Mucosa of descending colon (tissue), 3 donors: Measurements from ENCODE around the gene LYST. TPM values are rescaled to one million over a fixed set of nuclear protein-coding genes. Genes with fewer than 3 reads are reported as not detected.

ENCODE experiments used
- ATAC-seq: fragments of 200-7000 bp; cut with Tn5 transposase; one replicate; pipeline ENCODE4 v1.9.1; 2020; ENCODE audit warnings: mild to moderate bottlenecking, moderate library complexity
- DNase-seq, 3 donors: peaks; one replicate each; pipeline ENCODE4 v3.0.0-alpha.2; 2020
- H3K36me3 ChIP-seq: fragments of 200-600 bp; one replicate; pipeline ENCODE4 v1.8.0; 2021; ENCODE audit warnings: low read depth, mild to moderate bottlenecking
- H3K4me1 ChIP-seq: fragments of 200-600 bp; one replicate; pipeline ENCODE4 v1.8.0; 2021; ENCODE audit warnings: low read depth, mild to moderate bottlenecking
- H3K4me3 ChIP-seq: fragments of 200-600 bp; one replicate; pipeline ENCODE4 v1.8.0; 2021; ENCODE audit warnings: mild to moderate bottlenecking
- H3K9me3 ChIP-seq: fragments of 200-600 bp; one replicate; pipeline ENCODE4 v1.8.0; 2021; ENCODE audit warnings: mild to moderate bottlenecking
- CTCF ChIP-seq: fragments of 200-600 bp; IDR thresholded peaks from one replicate; pipeline ENCODE4 v1.8.0; 2022; ENCODE audit warnings: antibody characterized with exemption, mild to moderate bottlenecking
- intact Hi-C, 2 donors: fragments of 100-400 bp; cut with DNase I in 1 of 2; cut with micrococcal nuclease in 1 of 2; formaldehyde crosslinking; loops; one replicate each; pipeline versions ENCODE4 v1.11.0 to v1.11.1; 2022; cut with DNase I, micrococcal nuclease
- total RNA-seq, 3 donors: library from RNA; stranded (reverse); fragmentation: NEBNext Ultra II Directional in 2 of 3; extraction: Animal tissue kit (Norgen Biotek cat#: 25700) in 2 of 3; gene quantifications; one replicate each; pipeline versions ENCODE4 v1.2.1 to v1.2.4, GENCODE V29; 2021 to 2023
- donor health status: DM: no; HTN: no; CAD: no; lungs with moderate emphysema.
- donor health status: DM: no; HTN: no; CAD: no.
- donor health status: DM: no; HTN: yes; CAD: no.

Gene LYST
- total RNA-seq, 3 donors from 2014 or later: 24.0 to 32.3 (median 26.7) TPM

DNA sequence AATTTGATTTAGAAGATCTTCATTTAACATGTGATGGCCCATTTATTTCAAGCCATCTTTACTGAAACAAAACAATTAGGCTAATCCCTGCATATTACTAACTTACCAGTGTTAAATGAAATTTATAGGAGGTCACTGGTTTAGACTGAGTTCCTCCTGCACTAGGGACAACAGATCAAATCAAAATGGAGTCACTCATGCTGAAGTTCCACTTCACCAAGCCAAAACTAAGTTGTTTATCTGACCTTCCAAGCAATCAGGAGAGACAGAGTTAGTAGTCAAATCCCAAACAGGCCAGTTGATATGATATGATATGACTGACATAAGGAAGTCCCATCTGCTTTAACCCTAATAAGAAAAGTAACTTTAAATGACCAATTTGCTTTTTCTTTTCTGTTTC is 4.8 kb downstream of the LYST start:
- ATAC-seq (no peak), DNase-seq (no peak)
- Histone ChIP-seq H3K4me1 (peaks cover 4% of the 10 kb centered on the region), H3K4me3 (no peak overlapping the region), H3K9me3 (no peaks in the 10 kb centered on the region), H3K36me3 (no peaks in the 10 kb centered on the region)
- intact Hi-C loops: loop anchor here in 1 of 2 donors (10.0 kb wide), 1 partner anchor 113 kb away; no protein-coding TSS in a partner anchor
- no peak for TF ChIP-seq CTCF

DNA sequence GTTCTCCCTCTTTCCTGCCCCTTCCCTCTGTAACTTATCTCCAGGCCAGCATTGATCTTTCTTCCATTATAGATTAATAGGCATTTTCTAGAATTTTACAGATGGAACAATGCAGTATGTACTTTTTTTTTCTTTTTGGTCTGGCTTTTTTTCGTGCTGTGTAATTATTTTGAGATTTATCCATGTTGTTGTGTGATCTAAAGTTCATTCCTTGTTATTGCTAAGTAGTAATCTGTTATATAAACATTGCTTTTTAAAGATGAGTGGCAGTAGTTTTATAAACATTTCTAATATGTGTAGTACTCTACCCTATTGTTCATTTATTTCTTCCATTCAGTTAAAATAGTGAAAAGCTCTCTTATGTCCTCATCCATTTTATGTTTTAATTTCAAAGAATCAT is 5.9 kb downstream of the LYST start:
- no peak for DNase-seq
- Histone ChIP-seq H3K36me3 (no peaks in the 10 kb centered on the region), H3K4me3 (no peak overlapping the region), H3K4me1 (peaks cover 4% of the 10 kb centered on the region), H3K9me3 (no peaks in the 10 kb centered on the region)
- ATAC-seq: no peak
- TF ChIP-seq CTCF: no peak
- intact Hi-C loops: loop anchor here in 1 of 2 donors (10.0 kb wide), 1 partner anchor 114 kb away; no protein-coding TSS in a partner anchor

GRCh38 chr1:235859789-235860188 is 6.9 kb downstream of the LYST start:
- H3K4me1 ChIP-seq: peaks cover 2% of the 10 kb centered on the region
- no peak overlapping the region for H3K4me3 ChIP-seq
- DNase-seq: no peak
- no peaks in the 10 kb centered on the region for H3K36me3 ChIP-seq
- TF ChIP-seq CTCF: no peak
- H3K9me3 ChIP-seq: no peaks in the 10 kb centered on the region
- no peak for ATAC-seq
- intact Hi-C loops: loop anchor here in 1 of 2 donors (10.0 kb wide), 1 partner anchor 115 kb away; no protein-coding TSS in a partner anchor

- H3K4me1 ChIP-seq: no peaks in the 10 kb centered on the region
- no peaks in the 10 kb centered on the region for H3K9me3 ChIP-seq
- ATAC-seq (no peak), DNase-seq (no peak)
- TF ChIP-seq CTCF: no peak
- no peak overlapping the region for H3K4me3 ChIP-seq
- no peaks in the 10 kb centered on the region for H3K36me3 ChIP-seq
- intact Hi-C loops: no loop called here
Observed at GRCh38 chr1:235858766-235859165, 7.9 kb downstream of the LYST start.

- H3K9me3 ChIP-seq: no peaks in the 10 kb centered on the region
- DNase-seq: no peak
- ATAC-seq: no peak
- H3K4me1 ChIP-seq: no peaks in the 10 kb centered on the region
- no peak for TF ChIP-seq CTCF
- H3K36me3 ChIP-seq: no peaks in the 10 kb centered on the region
- H3K4me3 ChIP-seq: no peak overlapping the region
- intact Hi-C loops: no loop called here
Observed at GRCh38 chr1:235857756-235858155, 8.9 kb downstream of the LYST start.
